Thyroid gland (tissue), 4 donors: Measurements from ENCODE around the gene SLCO2B1. TPM values are rescaled to one million over a fixed set of nuclear protein-coding genes. Genes with fewer than 3 reads are reported as not detected.

Source experiments
- DNase-seq, 2 donors: peaks; one replicate each; pipeline ENCODE4 v3.0.0-alpha.2; 2019
- H3K27ac ChIP-seq, 3 donors: fragments of 200-600 bp; sonication (generic); 1 replicate in 2 of 3; 2 replicates in 1 of 3; pipeline ENCODE4 v1.5.1; 2016 to 2019; ENCODE audit warnings: mild to moderate bottlenecking in 1 of 3, moderate library complexity in 1 of 3
- H3K27me3 ChIP-seq: fragments of 200-600 bp; sonication (generic); one replicate; pipeline ENCODE4 v1.5.1; 2019
- H3K36me3 ChIP-seq, 2 donors: fragments of 200-600 bp; sonication (generic); one replicate each; pipeline ENCODE4 v1.5.1; 2016 to 2019
- H3K4me1 ChIP-seq, 2 donors: fragments of 200-600 bp; sonication (generic); one replicate each; pipeline ENCODE4 v1.5.1; 2017 to 2019
- H3K4me3 ChIP-seq, 3 donors: fragments of 200-600 bp; sonication (generic); replicated peaks in 1 of 3; 1 replicate in 2 of 3; 2 replicates in 1 of 3; pipeline ENCODE4 v1.5.1; 2016; ENCODE audit warnings: mild to moderate bottlenecking in 1 of 3
- H3K9me3 ChIP-seq: fragments of 200-600 bp; sonication (generic); one replicate; pipeline ENCODE4 v1.5.1; 2017
- CTCF ChIP-seq, 6 experiments: fragments of 200-600 bp in 3 of 6; fragments of 450-650 bp in 3 of 6; sonication (generic) in 3 of 6; IDR thresholded peaks; one replicate each; pipeline ENCODE4 v1.5.1; 2016 to 2019; ENCODE audit warnings: antibody characterized with exemption in 6 of 6, mild to moderate bottlenecking in 2 of 6, inconsistent platforms in 1 of 6, moderate library complexity in 1 of 6
- POLR2A ChIP-seq, 2 donors: fragments of 450-650 bp; IDR thresholded peaks; one replicate each; pipeline ENCODE4 v1.6.1; 2017; ENCODE audit warnings: antibody characterized with exemption in 2 of 2, mild to moderate bottlenecking in 2 of 2, moderate library complexity in 1 of 2
- whole genome bisulfite sequencing, 2 donors: methylation state at CpG; one replicate each; pipeline ENCODE4 v1.1.5; 2017; 5-methylcytosine and 5-hydroxymethylcytosine counted together
- intact Hi-C: fragments of 100-400 bp; cut with DNase I; formaldehyde crosslinking; loops from one replicate; pipeline ENCODE4 v1.15.1; 2023
- total RNA-seq, 4 donors: library from RNA; depleted of rRNA; stranded (reverse); fragments of >200 nt; gene quantifications; one replicate each; pipeline ENCODE4 v1.2.3, GENCODE V29; 2016

SLCO2B1 gene
- total RNA-seq, 4 donors from 2014 or later: 22.0 to 244 (median 56.9) TPM

- Histone ChIP-seq H3K4me3 (peak overlapping the region in 1 of 3 donors; percentile 19), H3K27ac (peak overlapping the region in 1 of 3 donors; percentile 40), H3K27me3 (no peaks in the 10 kb centered on the region), H3K9me3 (no peaks in the 10 kb centered on the region), H3K4me1 (no peaks in the 10 kb centered on the region), H3K36me3 (no peaks in the 10 kb centered on the region)
- no peak for DNase-seq
- intact Hi-C loops: no loop called here
- WGBS, 2 donors: 73 to 80% methylated on average over 6 of the region's 6 CpGs
- TF ChIP-seq CTCF (IDR thresholded peaks at IDR 0.05) (no peak), POLR2A (IDR thresholded peaks at IDR 0.05) (no peak)
These were observed 1.2 kb downstream of the SLCO2B1 start for GRCh38 chr11:75152090-75152489.

GRCh38 chr11:75152651-75153427, 1.9 kb downstream of the SLCO2B1 start:
- 81 to 95% methylated on average over 4 to 5 of the region's 5 CpGs for WGBS, 2 donors
- TF ChIP-seq CTCF (IDR thresholded peaks at IDR 0.05): no peak
- no peak for TF ChIP-seq POLR2A (IDR thresholded peaks at IDR 0.05)
- intact Hi-C loops: no loop called here
- H3K36me3 ChIP-seq: no peaks in the 10 kb centered on the region
- H3K27ac ChIP-seq: peak overlapping the region in 1 of 3 donors; percentile 40
- DNase-seq: peak in 1 of 2 donors; percentile 18
- H3K4me3 ChIP-seq: no peak overlapping the region
- no peaks in the 10 kb centered on the region for H3K4me1 ChIP-seq
- H3K9me3 ChIP-seq: no peaks in the 10 kb centered on the region
- no peaks in the 10 kb centered on the region for H3K27me3 ChIP-seq

GRCh38 chr11:75154646-75155569, 4.0 kb downstream of the SLCO2B1 start:
- no peaks in the 10 kb centered on the region for H3K27me3 ChIP-seq
- intact Hi-C loops: no loop called here

GRCh38 chr11:75155570-75156422, 4.9 kb downstream of the SLCO2B1 start:
- 85 to 90% methylated on average over 13 of the region's 13 CpGs for WGBS, 2 donors
- no peaks in the 10 kb centered on the region for H3K9me3 ChIP-seq
- no peak for DNase-seq

More at GRCh38 chr11:75154646-75155569, 4.0 kb downstream of the SLCO2B1 start:
- no peak for DNase-seq
- Histone ChIP-seq H3K4me1 (peaks cover 2 to 12% of the 10 kb centered on the region in 2 donors), H3K4me3 (no peak overlapping the region), H3K27ac (no peak overlapping the region), H3K9me3 (no peaks in the 10 kb centered on the region), H3K36me3 (no peaks in the 10 kb centered on the region)
- TF ChIP-seq CTCF (IDR thresholded peaks at IDR 0.05) (no peak), POLR2A (IDR thresholded peaks at IDR 0.05) (no peak)
- 85 to 86% methylated on average over 7 to 9 of the region's 9 CpGs for WGBS, 2 donors

More at GRCh38 chr11:75155570-75156422, 4.9 kb downstream of the SLCO2B1 start:
- intact Hi-C loops: no loop called here
- no peak overlapping the region for H3K4me3 ChIP-seq
- H3K36me3 ChIP-seq: no peaks in the 10 kb centered on the region
- H3K4me1 ChIP-seq: peaks cover 7 to 19% of the 10 kb centered on the region in 2 donors
- H3K27me3 ChIP-seq: no peaks in the 10 kb centered on the region
- TF ChIP-seq POLR2A (IDR thresholded peaks at IDR 0.05) (no peak), CTCF (IDR thresholded peaks at IDR 0.05) (no peak)
- H3K27ac ChIP-seq: no peak overlapping the region
